SH-SY5Y (cell line): ENCODE data around the gene MAP3K12.

Source experiments
- GATA2 ChIP-seq: IDR thresholded peaks from 2 replicates; pipeline ENCODE4 v1.6.1; 2011; ENCODE audit warnings: mild to moderate bottlenecking, low read depth, low read length
- GATA3 ChIP-seq: IDR thresholded peaks from 2 replicates; pipeline ENCODE4 v1.6.1; 2011; ENCODE audit warnings: low read depth, mild to moderate bottlenecking, low read length, moderate library complexity

DNA sequence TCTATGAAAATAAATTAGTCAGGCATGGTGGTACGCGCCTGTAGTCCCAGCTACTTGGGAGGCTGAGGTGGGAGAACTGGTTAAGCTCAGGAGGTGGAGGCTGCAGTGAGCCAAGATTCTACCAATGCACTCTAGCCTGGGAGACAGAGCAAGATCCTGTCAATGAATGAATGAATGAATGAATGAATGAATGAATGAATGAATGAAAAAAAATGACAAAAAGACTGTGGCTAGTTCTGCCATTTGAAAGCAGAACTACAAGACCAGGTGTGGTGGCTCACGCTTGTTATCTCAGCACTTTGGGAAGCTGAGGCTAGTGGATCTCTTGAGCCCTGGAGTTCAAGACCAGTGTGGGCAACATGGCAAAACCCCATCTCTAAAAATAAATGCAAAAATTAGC lies 40.3 kb upstream of the MAP3K12 start:
- TF ChIP-seq GATA3 (no peak), GATA2 (no peak)
